ENCODE results near the gene SLC35D2.
"Not testable (repeated sequence)": the region's sequence is repeated elsewhere in the genome, so short reads cannot be mapped to it uniquely, and the experiment has no call there.

SLC35D2 gene

DNA sequence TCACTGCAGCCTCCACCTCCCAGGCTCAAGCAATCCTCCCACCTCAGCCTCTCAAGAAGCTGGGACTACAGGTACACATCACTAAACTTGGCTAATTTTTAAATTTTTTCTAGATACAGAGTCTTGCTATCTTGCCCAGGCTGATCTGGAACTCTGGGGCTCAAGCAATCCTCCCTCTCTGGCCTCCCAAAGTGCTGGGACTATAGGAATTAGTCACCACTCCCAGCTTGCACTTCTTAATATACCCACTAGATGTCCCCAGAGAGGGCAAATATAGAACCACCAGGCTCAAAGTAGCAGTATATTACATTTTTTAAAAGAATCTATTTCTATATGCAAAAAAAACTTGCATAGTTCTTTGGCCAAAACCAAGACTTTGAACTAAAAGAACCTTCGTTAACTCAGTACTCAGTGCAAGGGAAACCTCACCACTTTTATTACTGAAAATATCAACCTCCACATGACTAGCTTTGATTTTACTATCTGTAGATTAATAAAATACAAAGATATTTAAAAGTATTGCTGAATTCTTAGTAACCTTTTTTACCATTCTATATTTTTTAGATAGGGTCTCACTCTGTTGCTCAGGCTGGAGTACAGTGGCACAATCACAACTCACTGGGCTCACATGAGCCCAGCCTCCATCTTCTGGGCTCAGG is 55.7 kb downstream of the SLC35D2 start:
- Histone ChIP-seq H3K4me3 (ENCODE audit: extremely low read depth, insufficient read depth, low read length, poor library complexity, severe bottlenecking) (no peak overlapping the region), H3K9me3 (ENCODE audit: control insufficient read depth, low read length) (no peaks in the 10 kb centered on the region), H3K36me3 (ENCODE audit: control insufficient read depth, insufficient read depth, low read length) (no peaks in the 10 kb centered on the region), H3K4me1 (ENCODE audit: control insufficient read depth, insufficient read depth, low read length, poor library complexity, severe bottlenecking) (peaks cover 10% of the 10 kb centered on the region), H3K27ac (ENCODE audit: low read depth, low read length, severe bottlenecking) (no peak overlapping the region)
- no CpG with 5 or more reads among the region's 1 CpG for WGBS, 2 experiments (ENCODE audit: insufficient coverage in 2 of 2)

DNA sequence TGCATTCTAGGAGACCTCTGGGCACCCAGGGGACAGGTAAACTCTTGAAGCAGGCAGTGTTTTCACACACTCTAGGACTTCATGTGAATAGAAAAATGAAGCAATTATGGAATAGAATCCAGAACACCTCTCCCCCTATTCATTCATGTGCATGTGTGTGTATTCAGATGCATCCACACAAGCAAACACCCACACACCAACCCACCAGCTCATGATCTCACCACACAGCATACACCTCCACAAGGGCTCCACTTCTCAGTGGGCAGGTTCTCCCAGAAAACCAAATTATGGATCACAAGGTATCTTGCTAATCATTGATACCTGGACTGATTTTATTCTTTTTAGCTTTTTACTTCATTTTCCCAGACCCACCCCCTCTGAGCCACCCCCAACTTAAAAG is 60.3 kb downstream of the SLC35D2 start:
- no peaks in the 10 kb centered on the region for H3K4me1 ChIP-seq (ENCODE audit: control insufficient read depth, insufficient read depth, low read length, poor library complexity, severe bottlenecking)
- no peaks in the 10 kb centered on the region for H3K9me3 ChIP-seq (ENCODE audit: control insufficient read depth, low read length)
- H3K27ac ChIP-seq (ENCODE audit: low read depth, low read length, severe bottlenecking) = no peak overlapping the region
- no peak overlapping the region for H3K4me3 ChIP-seq (ENCODE audit: extremely low read depth, insufficient read depth, low read length, poor library complexity, severe bottlenecking)
- H3K36me3 ChIP-seq (ENCODE audit: control insufficient read depth, insufficient read depth, low read length) = peaks cover 4% of the 10 kb centered on the region

DNA sequence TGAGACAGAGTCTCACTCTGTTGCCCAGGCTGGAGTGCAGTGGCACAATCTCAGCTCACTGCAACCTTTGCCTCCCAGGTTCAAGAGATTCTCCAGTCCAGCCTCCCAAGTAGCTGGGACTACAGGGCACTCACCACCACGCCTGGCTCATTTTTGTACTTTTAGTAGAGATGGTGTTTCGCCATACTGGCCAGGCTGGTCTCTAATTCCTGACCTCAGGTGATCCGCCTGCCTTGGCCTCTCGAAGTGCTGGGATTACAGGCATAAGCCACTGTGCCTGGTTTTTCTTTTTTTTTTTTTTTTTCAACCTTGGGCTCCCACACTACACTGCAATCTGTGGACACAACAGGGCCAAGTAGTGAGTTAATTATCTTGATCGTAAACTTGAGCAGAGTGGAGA is 60.8 kb downstream of the SLC35D2 start:
- not testable (repeated sequence) for H3K36me3 ChIP-seq (ENCODE audit: control insufficient read depth, insufficient read depth, low read length)
- WGBS, 2 experiments (ENCODE audit: insufficient coverage in 2 of 2) = 89 to 100% methylated on average over 3 to 4 of the region's 5 CpGs

DNA sequence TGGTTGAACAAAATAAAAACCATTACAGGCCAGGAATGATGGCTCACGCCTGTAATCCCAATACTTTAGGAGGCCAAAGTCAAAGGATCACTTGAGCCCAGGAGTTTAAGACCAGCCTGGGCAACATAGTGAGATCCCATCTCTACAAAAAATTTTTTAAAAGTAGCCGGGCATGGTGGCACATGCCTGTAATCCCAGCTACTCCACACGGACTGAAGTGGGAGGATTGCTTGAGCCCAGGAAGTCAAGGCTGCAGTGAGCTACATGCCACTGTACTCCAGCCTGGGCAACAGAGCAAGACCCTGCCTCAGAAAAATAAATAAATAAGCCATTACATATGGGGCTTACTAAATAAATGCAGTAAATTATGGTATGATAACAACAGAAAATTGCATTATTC is 61.3 kb downstream of the SLC35D2 start:
- 90% methylated on average over 3 of the region's 3 CpGs for WGBS, 2 experiments (ENCODE audit: insufficient coverage in 2 of 2)
- H3K4me3 ChIP-seq (ENCODE audit: extremely low read depth, insufficient read depth, low read length, poor library complexity, severe bottlenecking); H3K4me1 ChIP-seq (ENCODE audit: control insufficient read depth, insufficient read depth, low read length, poor library complexity, severe bottlenecking); H3K9me3 ChIP-seq (ENCODE audit: control insufficient read depth, low read length); H3K27ac ChIP-seq (ENCODE audit: low read depth, low read length, severe bottlenecking); H3K36me3 ChIP-seq (ENCODE audit: control insufficient read depth, insufficient read depth, low read length): not testable (repeated sequence)

More for the DNA sequence above, 60.8 kb downstream of the SLC35D2 start:
- not testable (repeated sequence) for H3K9me3 ChIP-seq (ENCODE audit: control insufficient read depth, low read length); H3K4me1 ChIP-seq (ENCODE audit: control insufficient read depth, insufficient read depth, low read length, poor library complexity, severe bottlenecking); H3K4me3 ChIP-seq (ENCODE audit: extremely low read depth, insufficient read depth, low read length, poor library complexity, severe bottlenecking); H3K27ac ChIP-seq (ENCODE audit: low read depth, low read length, severe bottlenecking)

DNA sequence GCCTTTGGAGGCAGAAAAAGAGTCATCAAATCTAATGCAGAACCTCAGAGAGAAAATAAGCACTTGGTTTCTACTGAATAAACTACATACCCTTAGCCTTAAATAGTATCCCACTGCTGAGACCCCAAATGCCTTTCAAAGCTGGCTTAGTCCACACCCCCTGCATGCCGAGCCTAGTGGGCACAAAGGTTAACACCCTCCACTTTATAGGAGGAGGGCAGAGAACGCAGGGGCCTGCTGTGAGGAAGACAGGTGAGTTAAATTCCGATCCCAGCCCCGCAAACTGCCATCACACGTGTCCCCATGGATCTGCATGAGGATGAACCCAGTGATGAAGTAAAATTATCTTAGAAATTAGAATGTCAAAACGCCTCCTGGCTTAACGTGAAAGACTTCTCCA is 62.0 kb downstream of the SLC35D2 start:
- WGBS, 2 experiments (ENCODE audit: insufficient coverage in 2 of 2) = 52 to 77% methylated on average over 4 of the region's 7 CpGs
- no peak overlapping the region for H3K27ac ChIP-seq (ENCODE audit: low read depth, low read length, severe bottlenecking)
- peaks cover 4% of the 10 kb centered on the region for H3K36me3 ChIP-seq (ENCODE audit: control insufficient read depth, insufficient read depth, low read length)
- H3K4me1 ChIP-seq (ENCODE audit: control insufficient read depth, insufficient read depth, low read length, poor library complexity, severe bottlenecking) = no peaks in the 10 kb centered on the region
- no peaks in the 10 kb centered on the region for H3K9me3 ChIP-seq (ENCODE audit: control insufficient read depth, low read length)
- H3K4me3 ChIP-seq (ENCODE audit: extremely low read depth, insufficient read depth, low read length, poor library complexity, severe bottlenecking) = no peak overlapping the region

DNA sequence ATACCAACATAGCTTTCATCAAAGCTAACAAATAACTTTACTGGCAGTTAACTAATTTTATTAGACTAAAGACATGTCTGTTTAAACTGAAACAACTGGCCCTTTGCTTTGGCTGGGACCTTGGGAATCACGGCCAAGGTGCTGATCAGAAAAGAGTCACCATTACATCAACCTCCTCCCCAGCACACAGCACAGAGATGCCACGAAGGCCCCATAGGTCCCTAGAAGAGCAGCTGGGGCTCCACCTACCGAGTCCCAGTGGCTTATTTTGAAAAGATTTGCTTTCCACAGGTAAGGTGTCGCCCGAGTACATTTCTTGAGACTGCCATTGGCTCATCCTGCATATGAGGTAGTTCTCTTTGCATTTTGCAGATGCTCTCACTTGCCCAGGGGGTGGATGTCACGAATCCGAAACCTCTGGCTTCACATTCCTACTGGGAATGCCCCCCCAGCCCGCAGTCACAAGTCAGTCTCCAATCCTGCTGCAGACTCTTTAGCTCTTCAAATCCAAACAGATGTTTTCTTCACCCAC is 62.7 kb downstream of the SLC35D2 start:
- Histone ChIP-seq H3K36me3 (ENCODE audit: control insufficient read depth, insufficient read depth, low read length) (peaks cover 4% of the 10 kb centered on the region), H3K4me3 (ENCODE audit: extremely low read depth, insufficient read depth, low read length, poor library complexity, severe bottlenecking) (no peak overlapping the region), H3K27ac (ENCODE audit: low read depth, low read length, severe bottlenecking) (no peak overlapping the region), H3K4me1 (ENCODE audit: control insufficient read depth, insufficient read depth, low read length, poor library complexity, severe bottlenecking) (no peaks in the 10 kb centered on the region), H3K9me3 (ENCODE audit: control insufficient read depth, low read length) (no peaks in the 10 kb centered on the region)
- WGBS, 2 experiments (ENCODE audit: insufficient coverage in 2 of 2) = 64 to 65% methylated on average over 6 to 7 of the region's 8 CpGs

DNA sequence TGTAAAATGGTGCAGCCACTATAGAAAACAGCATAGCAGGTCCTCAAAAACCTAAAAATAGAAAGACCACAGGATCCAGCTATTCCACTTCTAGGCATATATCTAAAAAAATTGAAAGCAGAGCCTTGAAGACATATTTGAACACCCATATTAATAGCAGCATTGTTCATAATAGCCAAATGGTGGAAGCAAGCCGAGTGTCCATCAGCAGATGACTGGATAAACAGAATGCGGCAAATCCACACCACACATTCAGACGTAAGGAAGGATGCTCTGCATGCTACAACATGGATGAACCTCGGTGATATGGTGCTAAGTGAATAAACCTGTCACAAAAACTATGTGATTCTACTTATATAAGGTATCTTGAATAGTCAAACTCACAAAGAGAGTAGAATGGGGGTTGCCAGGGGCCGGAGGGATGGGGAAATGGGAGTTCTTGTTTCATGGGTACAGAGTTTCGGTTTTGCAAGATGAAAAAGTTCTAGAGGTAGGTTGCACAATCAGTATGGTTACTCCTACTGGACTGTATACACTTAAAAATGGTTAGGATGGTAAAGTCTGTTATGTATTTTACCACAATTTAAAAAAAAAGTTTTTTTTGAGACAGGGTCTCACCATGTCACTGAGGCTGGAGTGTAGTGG is 64.5 kb downstream of the SLC35D2 start:
- Histone ChIP-seq H3K9me3 (ENCODE audit: control insufficient read depth, low read length) (peaks cover under 1% of the 10 kb centered on the region), H3K4me3 (ENCODE audit: extremely low read depth, insufficient read depth, low read length, poor library complexity, severe bottlenecking) (no peak overlapping the region), H3K4me1 (ENCODE audit: control insufficient read depth, insufficient read depth, low read length, poor library complexity, severe bottlenecking) (no peaks in the 10 kb centered on the region), H3K36me3 (ENCODE audit: control insufficient read depth, insufficient read depth, low read length) (peaks cover 4% of the 10 kb centered on the region), H3K27ac (ENCODE audit: low read depth, low read length, severe bottlenecking) (no peak overlapping the region)
- 78 to 79% methylated on average over 2 to 3 of the region's 6 CpGs for WGBS, 2 experiments (ENCODE audit: insufficient coverage in 2 of 2)

DNA sequence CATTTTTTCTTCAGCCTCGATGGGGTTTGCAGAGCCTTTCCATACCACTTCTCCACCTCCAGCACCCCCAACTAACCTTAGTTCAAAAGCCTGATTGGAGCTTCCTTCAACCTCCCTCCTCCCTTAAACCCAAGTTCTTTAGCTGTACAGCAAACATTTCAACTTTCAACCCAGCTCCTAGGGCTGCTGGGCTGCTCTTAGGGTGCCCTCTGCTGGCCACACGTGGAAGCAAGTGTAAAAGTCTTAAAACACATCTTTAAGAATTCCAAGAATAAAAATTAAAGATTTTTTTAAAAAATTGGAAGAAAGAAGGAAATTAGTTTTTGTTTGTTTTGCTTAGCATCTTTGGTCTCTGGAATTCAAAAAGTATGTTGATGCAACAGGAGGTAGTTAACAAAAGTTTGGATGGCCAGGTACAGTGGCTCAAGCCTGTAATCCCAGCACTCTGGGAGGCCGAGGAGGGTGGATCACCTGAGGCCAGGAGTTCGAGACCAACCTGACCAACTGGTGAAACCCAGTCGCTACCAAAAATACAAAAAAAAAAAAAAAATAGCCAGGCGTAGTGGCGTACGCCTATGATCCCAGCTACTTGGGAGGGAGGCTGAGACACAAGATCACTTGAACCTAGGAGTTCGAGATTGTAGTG is 66.1 kb downstream of the SLC35D2 start:
- peaks cover 17% of the 10 kb centered on the region for H3K9me3 ChIP-seq (ENCODE audit: control insufficient read depth, low read length)
- 62 to 73% methylated on average over 1 to 5 of the region's 9 CpGs for WGBS, 2 experiments (ENCODE audit: insufficient coverage in 2 of 2)

DNA sequence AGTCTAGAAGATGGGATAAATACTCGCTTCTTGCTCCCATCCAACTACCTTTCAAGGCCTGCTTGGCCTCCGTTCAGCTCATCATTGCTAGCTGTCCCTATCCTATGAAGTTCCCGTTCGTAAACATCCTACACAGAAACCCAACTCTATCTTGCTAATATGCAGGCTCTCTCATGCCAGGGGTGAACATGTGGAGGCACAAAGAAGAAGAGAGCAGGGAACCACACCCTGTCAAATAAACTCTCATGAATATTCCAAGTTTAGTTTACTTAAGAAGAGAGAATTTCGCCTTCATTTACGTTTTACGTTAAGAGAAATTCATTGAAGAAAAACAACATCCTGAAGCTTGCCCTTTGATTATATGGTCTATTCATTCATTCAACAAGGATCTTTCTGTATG is 73.7 kb downstream of the SLC35D2 start:
- Histone ChIP-seq H3K36me3 (ENCODE audit: control insufficient read depth, insufficient read depth, low read length) (no peaks in the 10 kb centered on the region), H3K27ac (ENCODE audit: low read depth, low read length, severe bottlenecking) (no peak overlapping the region), H3K4me1 (ENCODE audit: control insufficient read depth, insufficient read depth, low read length, poor library complexity, severe bottlenecking) (no peaks in the 10 kb centered on the region), H3K9me3 (ENCODE audit: control insufficient read depth, low read length) (peaks cover 17% of the 10 kb centered on the region), H3K4me3 (ENCODE audit: extremely low read depth, insufficient read depth, low read length, poor library complexity, severe bottlenecking) (no peak overlapping the region)
- 93 to 100% methylated on average over 2 to 4 of the region's 7 CpGs for WGBS, 2 experiments (ENCODE audit: insufficient coverage in 2 of 2)

More for the DNA sequence above, 66.1 kb downstream of the SLC35D2 start:
- no peak overlapping the region for H3K4me3 ChIP-seq (ENCODE audit: extremely low read depth, insufficient read depth, low read length, poor library complexity, severe bottlenecking)
- peaks cover 4% of the 10 kb centered on the region for H3K36me3 ChIP-seq (ENCODE audit: control insufficient read depth, insufficient read depth, low read length)
- no peaks in the 10 kb centered on the region for H3K4me1 ChIP-seq (ENCODE audit: control insufficient read depth, insufficient read depth, low read length, poor library complexity, severe bottlenecking)
- H3K27ac ChIP-seq (ENCODE audit: low read depth, low read length, severe bottlenecking) = no peak overlapping the region

DNA sequence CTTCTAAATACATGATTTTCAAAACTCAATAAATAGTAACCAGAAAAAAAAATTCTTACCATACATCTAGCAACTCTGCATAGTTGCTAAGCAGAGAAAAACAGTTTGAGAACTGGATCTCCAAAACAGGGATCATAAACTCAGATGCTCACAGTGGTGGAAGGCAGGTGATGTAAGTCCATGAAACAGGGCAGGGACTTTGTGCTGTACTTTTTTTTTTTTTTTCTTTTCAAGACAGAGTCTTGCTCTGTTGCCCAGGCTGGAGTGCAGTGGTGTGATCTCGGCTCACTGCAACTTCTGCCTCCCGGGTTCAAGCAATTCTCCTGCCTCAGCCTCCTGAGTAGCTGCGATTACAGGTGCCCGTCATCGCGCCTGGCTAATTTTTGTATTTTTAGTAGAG is 76.6 kb downstream of the SLC35D2 start:
- WGBS, 2 experiments (ENCODE audit: insufficient coverage in 2 of 2) = 96 to 100% methylated on average over 4 to 5 of the region's 6 CpGs
- not testable (repeated sequence) for H3K4me1 ChIP-seq (ENCODE audit: control insufficient read depth, insufficient read depth, low read length, poor library complexity, severe bottlenecking); H3K36me3 ChIP-seq (ENCODE audit: control insufficient read depth, insufficient read depth, low read length)

DNA sequence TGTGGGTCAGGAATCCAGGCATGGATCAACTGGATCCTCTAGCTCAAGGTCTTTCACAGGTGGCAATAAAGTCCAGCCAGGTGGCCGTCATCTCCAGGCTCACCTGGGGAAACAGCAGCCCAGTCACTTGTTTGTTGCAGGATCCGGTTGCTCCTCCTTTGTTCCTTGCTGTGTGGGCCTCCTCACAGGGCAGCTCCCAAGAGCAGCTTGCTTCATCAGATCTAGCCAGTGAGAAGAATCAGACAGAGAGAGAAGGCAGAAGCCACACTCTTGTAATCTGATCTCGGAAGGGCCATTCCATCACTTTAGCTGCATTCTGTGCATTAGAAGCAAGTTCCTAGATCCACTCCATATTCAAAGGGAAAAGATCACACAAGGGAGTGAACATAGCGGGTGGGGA is 78.3 kb downstream of the SLC35D2 start:
- WGBS, 2 experiments (ENCODE audit: insufficient coverage in 2 of 2) = 70 to 72% methylated on average over 3 of the region's 4 CpGs
- Histone ChIP-seq H3K4me1 (ENCODE audit: control insufficient read depth, insufficient read depth, low read length, poor library complexity, severe bottlenecking) (peaks cover 3% of the 10 kb centered on the region), H3K36me3 (ENCODE audit: control insufficient read depth, insufficient read depth, low read length) (no peaks in the 10 kb centered on the region), H3K9me3 (ENCODE audit: control insufficient read depth, low read length) (no peaks in the 10 kb centered on the region), H3K27ac (ENCODE audit: low read depth, low read length, severe bottlenecking) (no peak overlapping the region), H3K4me3 (ENCODE audit: extremely low read depth, insufficient read depth, low read length, poor library complexity, severe bottlenecking) (no peak overlapping the region)

More for the DNA sequence above, 76.6 kb downstream of the SLC35D2 start:
- not testable (repeated sequence) for H3K9me3 ChIP-seq (ENCODE audit: control insufficient read depth, low read length); H3K27ac ChIP-seq (ENCODE audit: low read depth, low read length, severe bottlenecking); H3K4me3 ChIP-seq (ENCODE audit: extremely low read depth, insufficient read depth, low read length, poor library complexity, severe bottlenecking)

All from mesodermal cell (in vitro differentiated cells).